Neutrophil (primary cell): ENCODE data around the gene CALN1.

Experiments
- H3K27ac ChIP-seq: fragments of 200-600 bp; sonication (generic); 2 replicates; pipeline ENCODE4 v1.5.1; 2016; ENCODE audit warnings: mild to moderate bottlenecking, moderate library complexity
- H3K27me3 ChIP-seq: fragments of 200-600 bp; sonication (generic); 2 replicates; pipeline ENCODE4 v1.6.0; 2016; ENCODE audit warnings: mild to moderate bottlenecking
- H3K36me3 ChIP-seq: fragments of 200-600 bp; sonication (generic); 2 replicates; pipeline ENCODE4 v1.5.1; 2017
- H3K4me1 ChIP-seq, 2 experiments: fragments of 200-600 bp in 1 of 2; sonication (generic) in 1 of 2; 1 replicate in 1 of 2; 2 replicates in 1 of 2; pipeline versions ENCODE4 v1.5.1 to v1.6.1; 2013 to 2016; ENCODE audit warnings: low read depth in 1 of 2, low read length in 1 of 2, mild to moderate bottlenecking in 1 of 2, moderate library complexity in 1 of 2; ENCODE audit not compliant: control insufficient read depth in 1 of 2, insufficient read depth in 1 of 2
- H3K4me3 ChIP-seq, 2 experiments: fragments of 200-600 bp in 1 of 2; sonication (generic) in 1 of 2; 1 replicate in 1 of 2; 2 replicates in 1 of 2; pipeline ENCODE4 v1.5.1; 2013 to 2016; ENCODE audit warnings: low read depth in 1 of 2, low read length in 1 of 2, mild to moderate bottlenecking in 1 of 2, moderate library complexity in 1 of 2
- H3K9me3 ChIP-seq: fragments of 200-600 bp; sonication (generic); 2 replicates; pipeline ENCODE4 v1.5.1; 2016
- TF ChIP-seq, protein P1 (sequence below): fragments of 200-600 bp; sonication (generic); IDR thresholded peaks from 2 replicates; pipeline ENCODE4 v1.5.1; 2016; ENCODE audit warnings: antibody characterized with exemption

The CALN1 gene

DNA sequence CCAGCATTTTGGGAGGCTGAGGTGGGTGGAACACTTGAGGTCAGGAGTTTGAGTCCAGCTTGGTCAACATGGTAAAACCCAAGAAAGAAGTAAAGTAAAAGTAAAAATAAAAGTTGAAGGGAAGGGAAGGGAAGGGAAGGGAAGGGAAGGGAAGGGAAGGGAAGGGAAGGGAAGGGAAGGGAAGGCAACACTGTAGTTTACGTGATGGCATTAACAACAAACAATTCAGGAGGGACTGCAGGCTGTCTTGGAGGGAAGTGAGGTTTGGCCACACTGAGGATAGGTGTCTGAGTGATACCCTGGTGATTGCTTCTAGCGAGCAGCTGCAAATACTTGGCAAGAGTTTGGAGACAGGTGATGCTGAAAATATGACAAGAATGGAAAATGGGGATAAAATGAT is 298.0 kb downstream of the CALN1 start:
- Histone ChIP-seq H3K9me3 (no peaks in the 10 kb centered on the region), H3K4me1 (no peaks in the 10 kb centered on the region), H3K4me3 (no peak overlapping the region), H3K27ac (no peak overlapping the region), H3K27me3 (no peaks in the 10 kb centered on the region), H3K36me3 (no peaks in the 10 kb centered on the region)
- TF ChIP-seq, protein P1, sequence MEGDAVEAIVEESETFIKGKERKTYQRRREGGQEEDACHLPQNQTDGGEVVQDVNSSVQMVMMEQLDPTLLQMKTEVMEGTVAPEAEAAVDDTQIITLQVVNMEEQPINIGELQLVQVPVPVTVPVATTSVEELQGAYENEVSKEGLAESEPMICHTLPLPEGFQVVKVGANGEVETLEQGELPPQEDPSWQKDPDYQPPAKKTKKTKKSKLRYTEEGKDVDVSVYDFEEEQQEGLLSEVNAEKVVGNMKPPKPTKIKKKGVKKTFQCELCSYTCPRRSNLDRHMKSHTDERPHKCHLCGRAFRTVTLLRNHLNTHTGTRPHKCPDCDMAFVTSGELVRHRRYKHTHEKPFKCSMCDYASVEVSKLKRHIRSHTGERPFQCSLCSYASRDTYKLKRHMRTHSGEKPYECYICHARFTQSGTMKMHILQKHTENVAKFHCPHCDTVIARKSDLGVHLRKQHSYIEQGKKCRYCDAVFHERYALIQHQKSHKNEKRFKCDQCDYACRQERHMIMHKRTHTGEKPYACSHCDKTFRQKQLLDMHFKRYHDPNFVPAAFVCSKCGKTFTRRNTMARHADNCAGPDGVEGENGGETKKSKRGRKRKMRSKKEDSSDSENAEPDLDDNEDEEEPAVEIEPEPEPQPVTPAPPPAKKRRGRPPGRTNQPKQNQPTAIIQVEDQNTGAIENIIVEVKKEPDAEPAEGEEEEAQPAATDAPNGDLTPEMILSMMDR = no peak

DNA sequence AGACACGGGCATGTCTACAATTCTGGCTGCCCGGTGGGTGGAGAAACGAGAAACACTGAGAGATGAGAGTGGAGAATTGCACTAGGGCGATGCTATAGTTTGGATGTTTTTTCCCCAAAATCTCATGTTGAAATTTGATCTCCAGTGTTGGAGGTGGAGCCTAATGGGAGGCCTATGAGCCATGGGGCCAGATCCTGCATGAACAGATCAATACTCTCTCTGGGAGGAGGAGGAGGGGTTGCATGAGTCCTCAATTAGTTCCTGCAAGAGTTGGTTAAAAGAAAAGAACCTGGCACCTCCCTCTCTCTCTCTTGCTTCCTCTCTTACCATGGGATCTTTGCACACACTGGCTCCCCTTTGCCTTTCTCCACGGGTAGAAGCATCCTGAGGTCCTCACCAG is 299.1 kb downstream of the CALN1 start:
- TF ChIP-seq, protein P1 = no peak
- no peaks in the 10 kb centered on the region for H3K4me1 ChIP-seq
- H3K9me3 ChIP-seq = peaks cover 3% of the 10 kb centered on the region
- H3K4me3 ChIP-seq = no peak overlapping the region
- H3K27me3 ChIP-seq = no peaks in the 10 kb centered on the region
- no peaks in the 10 kb centered on the region for H3K36me3 ChIP-seq
- H3K27ac ChIP-seq = no peak overlapping the region

DNA sequence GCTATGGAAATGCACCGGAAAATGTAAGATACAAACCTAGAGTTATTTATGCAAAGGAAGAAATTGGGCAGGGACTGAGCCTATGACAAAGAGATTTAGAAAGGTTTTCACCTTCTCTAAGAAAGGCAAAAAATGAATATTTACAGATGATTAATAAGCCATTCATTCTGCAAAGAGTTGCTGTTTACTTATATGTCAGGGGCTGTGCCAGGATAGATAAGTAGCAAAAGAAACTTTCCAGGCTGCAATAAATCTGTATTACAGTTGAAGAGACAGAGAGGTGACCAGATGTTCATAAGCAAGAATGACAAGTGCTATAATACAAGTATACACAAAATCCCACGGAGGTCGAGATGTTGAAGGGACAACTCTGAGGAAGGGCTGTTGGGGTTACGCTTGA is 299.6 kb downstream of the CALN1 start:
- TF ChIP-seq, protein P1 = no peak
- no peaks in the 10 kb centered on the region for H3K4me1 ChIP-seq
- no peak overlapping the region for H3K27ac ChIP-seq
- no peaks in the 10 kb centered on the region for H3K36me3 ChIP-seq
- no peak overlapping the region for H3K4me3 ChIP-seq
- H3K27me3 ChIP-seq = no peaks in the 10 kb centered on the region
- H3K9me3 ChIP-seq = peaks cover 6% of the 10 kb centered on the region

DNA sequence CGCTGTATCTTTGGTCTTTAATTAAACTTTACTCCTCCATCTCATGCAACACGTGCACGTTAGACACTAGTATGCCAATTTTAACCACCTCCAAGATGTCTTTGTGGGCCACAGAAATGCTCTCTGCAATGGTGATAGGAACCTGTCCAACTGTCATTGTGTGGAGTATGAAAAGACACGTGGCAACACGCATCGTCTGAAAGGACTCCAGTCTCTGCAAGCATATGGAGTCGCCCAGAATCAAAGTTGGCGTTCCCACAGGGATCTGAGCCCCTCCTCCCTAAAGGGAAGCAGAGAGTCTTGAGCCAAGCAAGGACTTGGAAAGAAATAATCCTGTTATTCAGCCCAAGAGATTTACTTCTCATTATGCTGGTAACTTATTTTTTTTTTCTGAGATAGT is 301.1 kb downstream of the CALN1 start:
- no peaks in the 10 kb centered on the region for H3K4me1 ChIP-seq
- H3K9me3 ChIP-seq = peaks cover 6% of the 10 kb centered on the region
- no peaks in the 10 kb centered on the region for H3K36me3 ChIP-seq
- TF ChIP-seq, protein P1 = no peak
- no peak overlapping the region for H3K27ac ChIP-seq
- H3K27me3 ChIP-seq = no peaks in the 10 kb centered on the region
- H3K4me3 ChIP-seq = no peak overlapping the region

DNA sequence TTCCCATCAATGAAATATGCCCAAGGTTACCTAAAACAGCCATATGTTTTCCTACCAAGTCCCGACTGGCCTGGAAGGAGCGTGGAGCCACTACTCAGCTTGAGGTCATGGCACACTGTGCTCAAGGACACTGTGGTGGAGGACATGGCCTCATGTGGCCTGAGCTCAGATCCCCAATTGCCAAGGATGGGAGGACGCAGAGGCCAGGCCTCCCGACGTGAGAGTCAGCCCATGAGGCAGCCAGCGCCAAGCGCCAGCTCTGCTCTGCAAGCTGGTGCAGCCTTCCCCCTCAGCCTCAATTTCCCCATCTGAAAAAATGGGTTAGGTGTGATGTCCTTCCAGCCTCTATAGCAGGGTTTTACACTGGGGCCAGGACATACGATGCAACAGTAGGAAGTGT is 302.6 kb downstream of the CALN1 start:
- TF ChIP-seq, protein P1 = no peak
- Histone ChIP-seq H3K9me3 (peaks cover 6% of the 10 kb centered on the region), H3K4me1 (no peaks in the 10 kb centered on the region), H3K36me3 (no peaks in the 10 kb centered on the region), H3K27me3 (no peaks in the 10 kb centered on the region), H3K4me3 (no peak overlapping the region), H3K27ac (no peak overlapping the region)

DNA sequence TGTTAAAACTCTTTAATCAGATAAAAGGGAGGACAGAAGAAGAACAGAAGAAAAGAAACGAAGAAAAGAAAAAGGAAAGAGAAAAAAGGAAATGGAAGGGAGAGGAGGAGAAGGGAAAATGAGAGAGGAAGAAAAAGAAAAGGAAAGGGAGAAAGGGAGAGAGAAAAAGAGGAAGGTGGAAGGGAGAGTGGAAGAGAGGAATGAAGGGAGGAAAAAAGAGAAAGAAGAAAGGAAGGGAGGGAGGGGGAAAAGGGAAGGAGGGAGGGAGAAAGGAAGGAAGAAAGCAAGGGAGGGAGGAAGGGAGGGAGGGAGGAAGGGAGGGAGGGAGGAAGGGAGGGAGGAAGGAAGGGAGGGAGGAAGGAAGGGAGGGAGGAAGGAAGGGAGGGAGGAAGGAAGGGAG is 305.7 kb downstream of the CALN1 start:
- Histone ChIP-seq H3K36me3 (no peaks in the 10 kb centered on the region), H3K27ac (no peak overlapping the region), H3K4me3 (no peak overlapping the region), H3K9me3 (peaks cover 6% of the 10 kb centered on the region), H3K27me3 (no peaks in the 10 kb centered on the region), H3K4me1 (no peaks in the 10 kb centered on the region)
- TF ChIP-seq, protein P1 = no peak
